Measurements from ENCODE around the gene SLC5A11. TPM values are rescaled to one million over a fixed set of nuclear protein-coding genes. Genes with fewer than 3 reads are reported as not detected.
A peak's percentile ranks its signal among the peaks of the same experiment; 100 is the strongest.

Gene SLC5A11
- total and polyA plus RNA-seq, 2 of the 13 experiments (the other 11 are each of a cell fraction or from before 2014, with no cell fraction given), result 1.2 to 3.3 TPM

DNA sequence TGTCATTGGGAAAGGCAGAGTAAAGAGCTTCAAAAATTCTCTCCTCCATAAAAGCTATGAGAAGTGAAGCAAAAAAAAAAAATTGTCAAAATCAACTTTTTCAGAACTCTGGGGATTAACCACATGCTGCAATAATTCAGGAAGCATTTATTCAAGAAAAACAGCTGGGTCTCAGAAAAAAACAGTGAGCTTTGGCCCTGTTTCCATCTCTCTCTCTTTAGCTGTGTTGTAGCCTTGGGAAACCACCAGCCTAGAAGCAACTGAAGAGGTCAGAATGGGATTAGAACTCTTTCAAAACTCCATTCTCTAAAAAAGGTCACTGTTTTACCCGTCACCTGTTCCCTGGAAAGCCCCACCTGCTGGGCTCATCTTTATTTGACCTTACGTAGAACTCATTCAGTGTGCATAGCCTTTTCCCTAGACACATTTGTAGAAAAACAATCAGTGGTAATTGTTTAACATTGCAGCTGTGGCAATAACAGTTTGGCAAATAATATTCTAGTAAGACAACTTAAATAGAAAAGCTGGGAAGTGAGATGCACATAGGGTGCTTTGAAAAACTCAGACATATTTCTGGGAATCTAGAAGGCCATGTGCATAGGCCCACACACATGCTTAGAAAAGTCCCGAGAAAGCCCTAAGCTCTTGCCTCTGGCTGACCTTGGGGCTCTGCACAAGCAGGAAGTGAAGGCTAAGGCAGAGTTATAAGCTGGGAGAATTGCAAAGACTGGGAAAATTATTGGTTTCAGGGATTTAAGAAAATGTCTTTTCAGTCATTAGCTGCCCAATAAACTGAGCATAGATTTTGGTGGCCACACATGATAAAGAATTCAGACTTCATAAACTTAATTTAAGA, 18.0 kb downstream of the SLC5A11 start (continued):
- TF ChIP-seq ZNF280D (CRISPR knock-in tag; IDR thresholded peaks at IDR 0.05), result peak; percentile 86; the same call in 1 of the 2 replicates

DNA sequence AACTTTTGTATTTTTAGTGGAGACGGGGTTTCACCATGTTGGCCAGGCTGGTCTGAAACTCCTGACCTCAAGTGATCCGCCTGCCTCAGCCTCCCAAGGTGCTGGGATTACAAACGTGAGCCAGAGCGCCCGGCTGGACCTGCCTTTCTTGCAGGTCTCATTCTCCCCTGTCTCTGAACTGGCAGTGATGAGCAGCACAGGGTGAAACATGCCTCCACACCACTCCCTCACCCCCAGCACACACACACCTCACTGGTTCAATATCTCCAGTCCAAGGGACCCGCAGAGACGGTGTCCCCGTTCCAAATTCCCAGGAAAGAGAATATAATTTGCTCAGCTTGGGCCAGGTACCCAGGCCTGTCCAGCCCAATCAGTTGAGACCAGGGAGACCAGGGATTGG, 23.3 kb downstream of the SLC5A11 start:
- CTCF ChIA-PET (ENCODE audit: low intra/inter-chr PET ratio, low total read pairs), result no interaction called here
- no peaks in the 10 kb centered on the region for H4K20me1 ChIP-seq (ENCODE audit: insufficient read depth, low read length)
- no peaks in the 10 kb centered on the region for H3K27me3 ChIP-seq (ENCODE audit: control insufficient read depth in 1 of 2, insufficient read depth in 2 of 2, low read length in 2 of 2)
- DNase-seq (ENCODE audit: low spot score) (no peak), FAIRE-seq (no peak), ATAC-seq (peak; percentile 23; the same call in 2 of the 3 replicates)
- TF ChIP-seq, protein P1, sequence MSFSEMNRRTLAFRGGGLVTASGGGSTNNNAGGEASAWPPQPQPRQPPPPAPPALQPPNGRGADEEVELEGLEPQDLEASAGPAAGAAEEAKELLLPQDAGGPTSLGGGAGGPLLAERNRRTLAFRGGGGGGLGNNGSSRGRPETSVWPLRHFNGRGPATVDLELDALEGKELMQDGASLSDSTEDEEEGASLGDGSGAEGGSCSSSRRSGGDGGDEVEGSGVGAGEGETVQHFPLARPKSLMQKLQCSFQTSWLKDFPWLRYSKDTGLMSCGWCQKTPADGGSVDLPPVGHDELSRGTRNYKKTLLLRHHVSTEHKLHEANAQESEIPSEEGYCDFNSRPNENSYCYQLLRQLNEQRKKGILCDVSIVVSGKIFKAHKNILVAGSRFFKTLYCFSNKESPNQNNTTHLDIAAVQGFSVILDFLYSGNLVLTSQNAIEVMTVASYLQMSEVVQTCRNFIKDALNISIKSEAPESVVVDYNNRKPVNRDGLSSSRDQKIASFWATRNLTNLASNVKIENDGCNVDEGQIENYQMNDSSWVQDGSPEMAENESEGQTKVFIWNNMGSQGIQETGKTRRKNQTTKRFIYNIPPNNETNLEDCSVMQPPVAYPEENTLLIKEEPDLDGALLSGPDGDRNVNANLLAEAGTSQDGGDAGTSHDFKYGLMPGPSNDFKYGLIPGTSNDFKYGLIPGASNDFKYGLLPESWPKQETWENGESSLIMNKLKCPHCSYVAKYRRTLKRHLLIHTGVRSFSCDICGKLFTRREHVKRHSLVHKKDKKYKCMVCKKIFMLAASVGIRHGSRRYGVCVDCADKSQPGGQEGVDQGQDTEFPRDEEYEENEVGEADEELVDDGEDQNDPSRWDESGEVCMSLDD (CRISPR knock-in tag; IDR thresholded peaks at IDR 0.05; ENCODE audit: borderline replicate concordance), result no peak
- TF ChIP-seq ZMYM2 (CRISPR knock-in tag; IDR thresholded peaks at IDR 0.05) (no peak), JUND (CRISPR knock-in tag; IDR thresholded peaks at IDR 0.05) (no peak), ZNF205 (CRISPR knock-in tag; IDR thresholded peaks at IDR 0.05) (no peak), ZNF576 (CRISPR knock-in tag; IDR thresholded peaks at IDR 0.05) (no peak), PCBP1 (IDR thresholded peaks at IDR 0.05; ENCODE audit: borderline replicate concordance, low read depth, low read length) (no peak), PBX3 (CRISPR knock-in tag; IDR thresholded peaks at IDR 0.05; ENCODE audit: borderline replicate concordance) (no peak), ZNF17 (CRISPR knock-in tag; IDR thresholded peaks at IDR 0.05) (no peak)
- TF ChIP-seq, protein P2, sequence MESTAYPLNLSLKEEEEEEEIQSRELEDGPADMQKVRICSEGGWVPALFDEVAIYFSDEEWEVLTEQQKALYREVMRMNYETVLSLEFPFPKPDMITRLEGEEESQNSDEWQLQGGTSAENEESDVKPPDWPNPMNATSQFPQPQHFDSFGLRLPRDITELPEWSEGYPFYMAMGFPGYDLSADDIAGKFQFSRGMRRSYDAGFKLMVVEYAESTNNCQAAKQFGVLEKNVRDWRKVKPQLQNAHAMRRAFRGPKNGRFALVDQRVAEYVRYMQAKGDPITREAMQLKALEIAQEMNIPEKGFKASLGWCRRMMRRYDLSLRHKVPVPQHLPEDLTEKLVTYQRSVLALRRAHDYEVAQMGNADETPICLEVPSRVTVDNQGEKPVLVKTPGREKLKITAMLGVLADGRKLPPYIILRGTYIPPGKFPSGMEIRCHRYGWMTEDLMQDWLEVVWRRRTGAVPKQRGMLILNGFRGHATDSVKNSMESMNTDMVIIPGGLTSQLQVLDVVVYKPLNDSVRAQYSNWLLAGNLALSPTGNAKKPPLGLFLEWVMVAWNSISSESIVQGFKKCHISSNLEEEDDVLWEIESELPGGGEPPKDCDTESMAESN (CRISPR knock-in tag; conservative IDR thresholded peaks at IDR 0.05), result no peak
- H3K4me3 ChIP-seq (replicated peaks in 1 of 3; ENCODE audit: insufficient read depth in 1 of 3, low read depth in 2 of 3, low read length in 3 of 3), result no peak overlapping the region
- no peak overlapping the region for H3K27ac ChIP-seq (ENCODE audit: extremely low read length, insufficient read depth, low read length)
- H3K4me2 ChIP-seq (ENCODE audit: low read depth, low read length), result no peak overlapping the region
- H2AFZ ChIP-seq (ENCODE audit: low read length), result no peak overlapping the region
- POLR2A ChIA-PET, result no interaction called here
- intact Hi-C loops (cut with micrococcal nuclease; ENCODE audit: unreplicated experiment) (no loop called here), in situ Hi-C loops (cut with HindIII; ENCODE audit: extremely low pct_ligation_motif_present, low pct_unique_long_range_greater_than_20kb) (no loop called here)
- H3K9ac ChIP-seq (ENCODE audit: insufficient read depth, low read depth, low read length), result no peak overlapping the region
- no peaks in the 10 kb centered on the region for H3K79me2 ChIP-seq (ENCODE audit: insufficient read depth, low read length)
- H3K9me3 ChIP-seq (ENCODE audit: low read length), result peaks cover 4% of the 10 kb centered on the region
- WGBS (ENCODE audit: low lambda C conversion rate), result 75% methylated on average over 8 of the region's 8 CpGs
- no TSS peak for BruUV-seq (replicated peaks)
- no peaks in the 10 kb centered on the region for H3K36me3 ChIP-seq (replicated peaks in 1 of 2; ENCODE audit: control insufficient read depth in 1 of 2, insufficient read depth in 2 of 2, low read length in 2 of 2)
- H3K4me1 ChIP-seq (ENCODE audit: insufficient read depth, low read length), result no peaks in the 10 kb centered on the region

Measured in HepG2 (cell line).